Endothelial cell of umbilical vein (primary cell): ENCODE data around the gene ALPK1.
"Not testable (repeated sequence)": the region's sequence is repeated elsewhere in the genome, so short reads cannot be mapped to it uniquely, and the experiment has no call there.

ENCODE experiments used
- CTCF ChIP-seq, 2 donors: IDR thresholded peaks; 1 replicate in 1 of 2; 2 replicates in 1 of 2; pipeline ENCODE4 v1.5.1; 2011; ENCODE audit warnings: low read length in 2 of 2, mild to moderate bottlenecking in 2 of 2, moderate library complexity in 2 of 2, control low read depth in 1 of 2, inconsistent platforms in 1 of 2, low read depth in 1 of 2; ENCODE audit not compliant: insufficient read depth in 1 of 2; ENCODE audit errors: extremely low read depth in 1 of 2
- EZH2 ChIP-seq: IDR thresholded peaks from 2 replicates; pipeline ENCODE4 v1.6.1; 2012; ENCODE audit warnings: borderline replicate concordance, low read depth, mild to moderate bottlenecking, moderate library complexity, low read length, inconsistent platforms; ENCODE audit not compliant: severe bottlenecking
- FOS ChIP-seq: IDR thresholded peaks from 2 replicates; pipeline ENCODE4 v1.6.1; 2011; ENCODE audit warnings: mild to moderate bottlenecking, low read length, moderate library complexity, borderline replicate concordance; ENCODE audit not compliant: insufficient read depth
- GATA2 ChIP-seq: IDR thresholded peaks from 2 replicates; pipeline ENCODE4 v1.7.0; 2011; ENCODE audit warnings: low read depth, mild to moderate bottlenecking, moderate library complexity, mixed read lengths, low read length; ENCODE audit not compliant: insufficient read length, insufficient read depth
- JUN ChIP-seq: IDR thresholded peaks from 2 replicates; pipeline ENCODE4 v1.6.1; 2011; ENCODE audit warnings: borderline replicate concordance, low read depth; ENCODE audit not compliant: insufficient read length, insufficient read depth
- MAX ChIP-seq: IDR thresholded peaks from 2 replicates; pipeline ENCODE4 v1.6.1; 2011; ENCODE audit not compliant: insufficient read depth, insufficient read length
- MYC ChIP-seq: IDR thresholded peaks from one replicate; pipeline ENCODE4 v1.6.1; 2011; ENCODE audit warnings: mild to moderate bottlenecking, low read depth, low read length
- POLR2A ChIP-seq: IDR thresholded peaks from 2 replicates; pipeline ENCODE4 v1.6.1; 2012; ENCODE audit warnings: low read depth, mild to moderate bottlenecking, control low read depth, low read length
- POLR2AphosphoS5 ChIP-seq: IDR thresholded peaks from 2 replicates; pipeline ENCODE4 v1.6.1; 2012; ENCODE audit warnings: low read depth, mild to moderate bottlenecking, control low read depth, low read length, moderate library complexity; ENCODE audit not compliant: insufficient read depth

GRCh38 chr4:112442226-112442625 is 145.1 kb downstream of the ALPK1 start:
- not testable (repeated sequence) for TF ChIP-seq POLR2A; POLR2AphosphoS5; CTCF (IDR thresholded peaks at IDR 0.05; ENCODE audit: extremely low read depth in 1 of 2, insufficient read depth in 1 of 2, low read depth in 1 of 2, low read length in 2 of 2); FOS; MAX; EZH2; JUN; MYC; GATA2
